HG03103 (cell line): ENCODE data around the gene PKNOX2.

ENCODE experiments used
- ATAC-seq: cut with Tn5 transposase; IDR thresholded peaks from one replicate; pipeline ENCODE4 v1.9.1; 2021; ENCODE audit warnings: low read depth; ENCODE audit not compliant: unreplicated experiment

The PKNOX2 gene

GRCh38 chr11:125304136-125304535, 139.6 kb downstream of the PKNOX2 start:
- ATAC-seq = no peak

GRCh38 chr11:125304876-125305275, 140.3 kb downstream of the PKNOX2 start:
- no peak for ATAC-seq

- no peak for ATAC-seq
Measured at GRCh38 chr11:125305345-125305744, 140.8 kb downstream of the PKNOX2 start.

- no peak for ATAC-seq
Measured at GRCh38 chr11:125306476-125306875, 141.9 kb downstream of the PKNOX2 start.

- no peak for ATAC-seq
Measured at GRCh38 chr11:125308246-125308645, 143.7 kb downstream of the PKNOX2 start.

GRCh38 chr11:125312391-125312790, 147.8 kb downstream of the PKNOX2 start:
- ATAC-seq = no peak

GRCh38 chr11:125312812-125313211, 148.3 kb downstream of the PKNOX2 start:
- no peak for ATAC-seq

GRCh38 chr11:125313271-125314219, 149.0 kb downstream of the PKNOX2 start:
- ATAC-seq = no peak

GRCh38 chr11:125314276-125315078, 149.9 kb downstream of the PKNOX2 start:
- ATAC-seq = no peak

GRCh38 chr11:125315079-125315740, 150.7 kb downstream of the PKNOX2 start:
- ATAC-seq = no peak

GRCh38 chr11:125317416-125317815, 152.9 kb downstream of the PKNOX2 start:
- no peak for ATAC-seq

GRCh38 chr11:125319649-125320048, 155.1 kb downstream of the PKNOX2 start:
- no peak for ATAC-seq

GRCh38 chr11:125320347-125321076, 156.0 kb downstream of the PKNOX2 start:
- no peak for ATAC-seq

- no peak for ATAC-seq
Measured at GRCh38 chr11:125322289-125322688, 157.7 kb downstream of the PKNOX2 start.

GRCh38 chr11:125325196-125325595, 160.6 kb downstream of the PKNOX2 start:
- no peak for ATAC-seq

- no peak for ATAC-seq
Measured at GRCh38 chr11:125326126-125326525, 161.6 kb downstream of the PKNOX2 start.

GRCh38 chr11:125327518-125328224, 163.1 kb downstream of the PKNOX2 start:
- ATAC-seq = no peak

GRCh38 chr11:125328225-125328580, 163.7 kb downstream of the PKNOX2 start:
- ATAC-seq = no peak

GRCh38 chr11:125329786-125330185, 165.2 kb downstream of the PKNOX2 start:
- ATAC-seq = no peak
